GM19397 (cell line): ENCODE measurements around the gene BRAF.
"Not testable (repeated sequence)": the region's sequence is repeated elsewhere in the genome, so short reads cannot be mapped to it uniquely, and the experiment has no call there.

Experiments
- ATAC-seq: cut with Tn5 transposase; IDR thresholded peaks from one replicate; pipeline ENCODE4 v1.9.1; 2021; ENCODE audit warnings: mild to moderate bottlenecking, moderate library complexity; ENCODE audit not compliant: unreplicated experiment

Gene BRAF

DNA sequence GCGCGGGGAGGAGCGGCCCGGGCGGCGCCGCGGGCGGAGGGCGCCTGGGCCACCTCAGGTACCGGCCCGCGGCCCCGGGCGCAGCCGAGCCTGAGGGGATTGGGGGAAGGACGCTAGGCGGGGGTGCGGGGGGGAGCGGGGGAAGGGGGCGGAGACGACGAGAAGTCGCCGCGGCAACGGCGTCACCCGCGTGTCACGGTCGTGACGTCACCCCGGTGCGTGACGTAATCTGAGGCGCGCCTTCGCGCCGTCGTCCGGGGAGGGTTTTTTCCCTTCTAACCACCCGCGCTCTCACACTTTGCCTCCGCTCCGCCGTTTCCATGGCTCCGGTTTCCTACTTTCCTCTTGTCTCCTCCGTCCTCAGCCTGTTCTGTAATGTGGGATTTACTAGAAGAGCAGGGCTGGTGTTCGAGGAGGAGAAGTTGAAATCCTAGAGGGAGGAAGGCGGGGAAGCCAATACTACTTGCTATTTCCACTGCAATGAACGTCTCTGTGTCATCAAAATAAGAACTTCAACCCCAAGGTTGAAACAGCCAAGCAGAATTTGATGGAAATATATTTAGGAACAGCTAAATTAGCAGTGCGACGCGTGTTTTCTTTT is at the start of gene BRAF:
Gene BRAF, minus strand, starts transcription at position 109 of the 601 bp plus-strand sequence. CDS start 226 bp downstream, outside the sequence.
- peak; percentile 40 for ATAC-seq

DNA sequence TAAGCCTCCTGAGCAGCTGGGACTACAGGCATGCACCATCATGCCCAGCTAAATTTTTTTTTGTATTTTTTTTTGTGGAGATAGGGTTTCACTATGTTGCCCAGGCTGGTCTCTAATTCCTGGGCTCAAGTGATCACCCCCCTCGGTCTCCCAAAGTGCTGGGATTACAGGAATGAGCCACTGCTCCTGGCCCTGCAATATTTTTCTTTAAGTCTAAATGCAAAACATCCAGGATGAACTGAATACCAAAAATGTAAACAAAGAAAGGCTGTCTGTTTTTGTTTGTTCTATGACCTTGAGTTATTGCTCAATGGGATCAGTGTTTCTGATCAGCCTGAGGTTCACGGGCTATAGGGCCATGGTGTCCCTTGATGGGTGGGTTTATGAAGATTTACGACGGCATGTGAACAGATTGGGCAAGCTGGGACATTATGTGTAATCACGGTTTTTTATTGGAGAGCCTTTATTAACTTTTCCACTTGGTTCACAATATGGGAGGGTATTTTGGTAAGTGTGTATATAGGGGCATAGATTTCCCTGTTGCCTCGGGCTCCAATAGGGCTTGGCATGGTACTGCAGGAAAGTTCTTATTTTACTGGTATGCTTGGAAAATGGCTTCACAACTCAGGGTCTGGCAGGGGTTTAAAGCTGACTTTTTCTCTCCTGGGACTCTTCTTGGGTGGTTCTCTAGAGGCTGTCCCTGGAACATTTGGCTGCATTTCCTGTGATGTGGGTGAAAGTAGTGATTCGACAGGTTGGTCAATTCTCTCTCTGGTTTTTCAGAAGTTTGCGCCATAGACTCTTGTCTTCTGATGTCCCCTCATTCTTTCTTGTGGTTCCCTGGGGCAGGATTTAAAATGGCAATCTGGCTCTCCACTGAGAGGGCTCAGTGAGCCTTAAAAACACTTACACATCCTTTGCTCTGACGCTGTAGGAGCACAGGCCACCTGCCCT is 48.4 kb upstream of the BRAF start:
- ATAC-seq = no peak

DNA sequence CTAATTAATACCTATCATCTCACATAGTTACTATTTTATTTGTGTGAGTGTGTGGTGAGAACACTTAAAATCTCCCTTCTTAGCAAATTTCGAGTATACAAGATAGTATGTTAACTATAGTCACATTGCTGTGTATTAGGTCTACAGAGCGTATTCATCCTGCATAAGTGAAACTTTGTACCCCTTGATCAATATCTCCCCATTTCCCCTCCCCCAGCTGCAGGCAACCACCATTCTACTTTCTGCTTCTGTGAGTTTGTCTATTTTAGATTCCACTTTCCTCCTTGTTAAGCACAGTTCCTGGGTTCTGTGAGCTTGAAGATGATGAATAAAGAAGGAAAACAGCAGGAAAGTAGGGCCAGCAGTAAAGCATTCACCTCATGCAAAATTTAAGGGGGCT is 47.6 kb upstream of the BRAF start:
- ATAC-seq = no peak

DNA sequence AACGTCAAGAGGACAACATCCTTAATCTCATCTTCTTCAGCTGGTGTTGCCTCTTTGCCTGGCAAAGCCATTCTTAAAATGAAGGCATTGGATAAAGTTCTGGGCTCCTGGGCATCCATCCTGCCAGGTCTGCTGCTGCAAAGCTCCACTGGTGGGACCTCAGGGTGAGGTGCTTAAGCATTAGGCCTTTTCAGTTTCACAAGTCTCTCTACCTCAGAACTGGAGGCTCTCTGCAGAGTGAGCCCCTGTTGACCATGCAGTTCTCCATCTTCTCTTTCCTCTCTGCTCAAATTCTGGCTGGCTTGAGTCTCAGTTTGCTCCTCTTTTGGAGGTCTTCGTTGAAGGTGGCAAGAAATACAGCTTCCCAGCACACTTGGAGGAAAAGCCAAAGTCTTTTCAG is 42.7 kb upstream of the BRAF start:
- ATAC-seq = no peak

DNA sequence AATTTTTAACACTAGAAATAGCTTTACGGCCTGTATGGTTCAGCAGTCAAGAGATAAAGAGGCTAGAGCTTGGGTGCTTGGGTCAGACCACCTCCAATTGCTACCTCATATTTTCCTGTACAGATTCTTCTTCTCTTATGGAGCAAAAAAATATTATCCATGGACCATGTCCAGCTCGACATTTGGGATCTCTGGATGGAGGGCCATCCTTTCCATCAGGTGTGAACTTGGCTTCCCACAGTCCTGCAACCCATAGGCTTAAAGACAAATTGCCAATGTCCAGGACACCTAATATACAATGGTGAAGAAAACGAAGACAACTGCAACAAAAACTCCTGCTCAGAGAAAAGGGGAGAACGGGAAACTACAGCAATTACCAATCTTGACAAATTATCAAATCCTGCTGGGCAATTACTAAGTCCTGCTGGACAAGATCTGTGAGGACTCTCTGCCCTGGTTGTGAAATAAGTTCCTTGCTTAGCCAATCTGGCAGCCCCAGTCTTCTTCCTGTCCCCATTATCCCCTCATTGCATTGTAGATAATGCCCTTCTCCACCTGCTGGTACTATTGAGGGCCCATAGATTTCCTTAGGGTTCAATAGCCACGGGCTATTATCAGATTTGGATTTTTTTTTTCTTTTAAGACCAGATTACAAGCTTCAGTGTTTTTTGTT is 42.0 kb upstream of the BRAF start:
- no peak for ATAC-seq

DNA sequence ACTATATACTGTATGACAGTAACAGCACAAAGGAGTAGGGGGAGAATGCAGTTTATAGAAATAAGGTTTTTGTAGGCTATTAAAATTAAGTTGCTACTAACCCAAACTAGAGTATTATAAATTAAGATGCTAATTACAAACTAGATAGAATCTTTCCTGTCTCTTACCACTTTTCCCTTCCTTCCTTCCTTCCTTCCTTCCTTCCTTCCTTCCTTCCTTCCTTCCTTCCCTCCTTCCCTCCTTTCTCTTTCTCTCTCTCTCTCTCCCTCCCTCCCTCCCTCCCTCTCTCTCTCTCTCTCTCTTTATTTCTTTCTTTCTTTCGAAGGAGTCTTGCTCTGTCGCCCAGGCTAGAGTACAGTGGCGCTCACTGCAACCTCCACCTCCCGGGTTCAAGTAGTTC is 36.4 kb upstream of the BRAF start:
- no peak for ATAC-seq

DNA sequence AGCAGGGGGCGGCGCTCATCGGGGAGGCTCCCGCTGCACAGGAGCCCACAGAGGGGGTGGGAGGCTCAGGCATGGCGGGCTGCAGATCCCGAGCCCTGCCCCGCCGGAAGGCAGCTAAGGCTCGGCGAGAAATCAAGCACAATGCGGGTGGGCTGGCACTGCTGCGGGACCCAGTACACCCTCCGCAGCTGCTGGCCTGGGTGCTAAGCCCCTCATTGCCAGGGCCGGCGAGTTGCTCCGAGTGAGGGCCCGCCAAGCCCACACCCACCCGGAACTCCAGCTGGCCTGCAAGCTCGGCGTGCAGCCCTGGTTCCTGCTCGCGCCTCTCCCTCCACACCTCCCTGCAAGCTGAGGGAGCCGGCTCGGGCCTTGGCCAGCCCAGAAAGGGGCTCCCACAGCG is 32.3 kb upstream of the BRAF start:
- not testable (repeated sequence) for ATAC-seq

DNA sequence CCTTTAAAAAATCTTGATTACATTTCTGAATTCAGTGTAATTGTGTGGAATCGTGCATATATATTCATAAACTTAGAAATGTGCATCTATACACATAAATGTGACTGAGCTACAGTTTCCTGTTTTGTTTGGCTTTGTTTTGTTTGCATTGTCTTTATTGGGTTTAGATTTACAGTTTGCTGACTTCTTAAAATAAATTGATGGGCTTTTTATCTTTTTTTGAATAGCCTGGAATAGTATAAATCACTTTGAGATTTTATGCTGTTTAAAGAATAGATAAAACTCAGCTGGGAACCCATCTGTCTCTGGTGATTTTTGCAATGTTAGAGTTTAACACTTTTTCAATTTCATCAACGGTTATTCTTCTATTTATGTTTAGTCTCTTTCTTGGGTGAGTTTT is 21.2 kb upstream of the BRAF start:
- ATAC-seq = no peak

DNA sequence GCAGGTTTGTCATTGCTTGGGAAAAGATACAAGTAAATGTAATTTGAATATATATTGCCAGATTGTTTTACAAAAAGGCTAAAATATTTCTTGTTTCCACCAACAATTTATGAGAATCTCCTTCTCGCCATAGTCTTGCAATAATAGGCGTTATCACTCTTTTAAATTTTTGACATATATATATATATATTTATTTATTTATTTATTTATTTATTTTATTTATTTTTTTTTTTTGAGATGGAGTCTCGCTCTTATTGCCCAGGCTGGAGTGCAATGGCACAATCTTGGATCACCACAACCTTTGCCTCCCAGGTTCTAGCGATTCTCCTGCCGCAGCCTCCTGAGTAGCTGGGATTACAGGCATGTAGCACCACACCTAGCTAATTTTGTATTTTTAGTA is 17.5 kb upstream of the BRAF start:
- ATAC-seq = not testable (repeated sequence)

DNA sequence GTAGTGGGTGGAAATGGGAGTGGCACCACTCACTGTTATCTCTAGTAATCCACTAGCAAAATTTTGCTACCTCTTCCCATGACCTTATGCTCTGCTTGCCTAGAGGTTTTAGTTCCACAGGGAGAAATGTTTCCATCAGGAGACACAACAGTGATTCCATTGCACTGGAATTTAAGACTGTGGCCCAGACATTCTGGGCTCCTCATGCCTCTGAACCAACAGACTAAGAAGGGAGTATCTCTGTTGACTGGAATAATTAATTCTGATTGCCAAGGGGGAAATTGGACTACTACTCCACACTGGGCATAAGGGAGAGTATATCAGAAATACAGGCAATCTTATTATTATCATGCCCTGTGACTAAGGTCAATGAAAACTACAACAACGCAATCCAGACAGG is 16.2 kb upstream of the BRAF start:
- no peak for ATAC-seq

DNA sequence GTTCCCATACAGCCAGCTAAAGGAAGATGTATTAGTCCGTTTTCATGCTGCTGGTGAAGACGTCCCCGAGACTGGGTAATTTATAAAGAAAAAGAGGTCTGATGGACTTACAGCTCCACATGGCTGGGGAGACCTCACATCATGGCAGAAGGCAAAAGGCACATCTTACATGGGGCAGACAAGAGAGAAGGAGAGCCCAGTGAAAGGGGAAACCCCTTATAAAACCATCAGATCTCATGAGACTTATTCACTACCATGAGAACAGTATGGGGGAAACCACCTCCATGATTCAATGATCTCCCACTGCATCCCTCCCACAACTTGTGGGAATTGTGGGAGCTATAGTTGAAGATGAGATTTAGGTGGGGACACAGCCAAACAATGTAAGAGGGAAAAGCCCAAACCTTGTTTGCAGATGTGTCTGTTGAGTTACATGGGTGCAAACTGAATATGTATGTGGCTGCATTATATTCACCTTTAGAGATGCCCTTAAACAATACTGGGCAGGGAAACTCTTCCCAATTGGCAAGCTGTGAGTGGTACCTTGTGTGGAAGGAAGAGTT is 13.1 kb upstream of the BRAF start:
- no peak for ATAC-seq

DNA sequence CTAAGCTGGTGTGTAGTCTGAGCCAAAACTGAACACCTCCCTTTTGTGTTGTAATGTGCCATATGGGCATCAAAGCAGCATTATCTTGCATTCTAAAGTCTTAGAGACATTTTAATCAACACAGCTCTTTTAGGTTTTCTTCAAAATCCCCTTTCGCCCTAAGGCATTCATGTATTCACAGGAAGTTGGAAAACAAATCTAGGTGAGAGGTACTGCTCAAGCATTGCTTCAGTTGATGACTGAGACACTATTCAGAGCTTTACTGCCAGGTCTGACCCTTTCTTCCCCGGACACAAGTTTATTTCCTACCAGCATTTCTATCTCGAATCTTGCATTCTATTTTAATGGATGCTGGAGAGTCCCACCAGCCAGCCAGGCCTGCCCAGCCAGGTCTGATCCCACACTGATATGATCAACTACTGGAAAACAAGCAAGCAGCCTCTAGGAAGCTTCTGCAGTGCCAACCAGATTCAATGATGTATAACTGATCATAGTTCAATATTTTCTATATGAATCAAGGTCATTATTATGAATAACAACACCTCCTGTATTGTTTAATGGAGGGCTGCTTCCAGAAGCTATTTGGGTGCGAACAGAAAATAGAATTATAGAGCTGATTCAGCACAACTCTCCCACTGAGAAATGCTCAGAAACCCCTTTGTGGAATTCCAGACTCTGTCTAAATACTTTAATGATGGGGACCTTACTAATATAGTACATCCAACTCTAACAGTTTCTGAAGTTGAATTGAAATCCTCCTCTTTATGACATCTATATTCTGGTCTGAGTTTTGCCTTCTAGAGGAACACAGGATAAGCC is 4.0 kb upstream of the BRAF start:
- ATAC-seq = no peak

DNA sequence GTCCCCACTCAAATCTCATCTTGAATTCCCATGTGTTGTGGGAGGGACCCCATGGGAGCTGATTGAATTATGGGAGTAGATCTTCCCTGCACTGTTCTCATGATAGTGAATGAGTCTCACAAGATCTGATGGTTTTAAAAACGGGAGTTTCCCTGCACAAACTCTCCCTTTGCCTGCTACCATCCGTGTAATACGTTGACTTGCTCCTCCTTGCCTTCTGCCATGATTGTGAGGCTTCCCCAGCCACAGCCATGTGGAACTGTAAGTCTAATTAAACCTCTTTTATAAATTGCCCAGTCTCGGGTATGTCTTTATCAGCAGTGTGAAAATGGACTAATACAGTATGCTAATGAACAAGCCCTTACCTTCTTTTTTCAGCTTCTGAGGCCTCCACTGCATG is 3.2 kb upstream of the BRAF start:
- ATAC-seq = not testable (repeated sequence)

DNA sequence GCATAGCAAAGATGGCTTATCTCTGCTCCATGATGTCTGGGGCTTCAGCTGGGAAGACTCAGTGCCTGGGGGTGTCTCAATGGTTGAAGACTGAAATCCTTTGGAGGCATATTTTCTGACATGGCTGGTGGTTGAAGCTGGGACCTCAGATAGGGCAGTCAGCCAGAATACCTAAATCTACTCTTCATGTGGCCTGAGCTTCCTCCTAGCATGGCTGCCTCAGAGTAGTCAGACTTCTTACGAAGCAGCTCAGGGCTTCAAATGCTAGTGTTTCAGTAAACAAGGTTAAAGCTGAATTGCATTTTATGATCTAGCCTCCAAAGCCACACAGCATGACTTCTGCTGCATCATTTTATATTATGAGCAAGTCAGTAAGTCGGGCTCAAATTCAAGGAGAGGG is 2.6 kb upstream of the BRAF start:
- ATAC-seq = no peak

DNA sequence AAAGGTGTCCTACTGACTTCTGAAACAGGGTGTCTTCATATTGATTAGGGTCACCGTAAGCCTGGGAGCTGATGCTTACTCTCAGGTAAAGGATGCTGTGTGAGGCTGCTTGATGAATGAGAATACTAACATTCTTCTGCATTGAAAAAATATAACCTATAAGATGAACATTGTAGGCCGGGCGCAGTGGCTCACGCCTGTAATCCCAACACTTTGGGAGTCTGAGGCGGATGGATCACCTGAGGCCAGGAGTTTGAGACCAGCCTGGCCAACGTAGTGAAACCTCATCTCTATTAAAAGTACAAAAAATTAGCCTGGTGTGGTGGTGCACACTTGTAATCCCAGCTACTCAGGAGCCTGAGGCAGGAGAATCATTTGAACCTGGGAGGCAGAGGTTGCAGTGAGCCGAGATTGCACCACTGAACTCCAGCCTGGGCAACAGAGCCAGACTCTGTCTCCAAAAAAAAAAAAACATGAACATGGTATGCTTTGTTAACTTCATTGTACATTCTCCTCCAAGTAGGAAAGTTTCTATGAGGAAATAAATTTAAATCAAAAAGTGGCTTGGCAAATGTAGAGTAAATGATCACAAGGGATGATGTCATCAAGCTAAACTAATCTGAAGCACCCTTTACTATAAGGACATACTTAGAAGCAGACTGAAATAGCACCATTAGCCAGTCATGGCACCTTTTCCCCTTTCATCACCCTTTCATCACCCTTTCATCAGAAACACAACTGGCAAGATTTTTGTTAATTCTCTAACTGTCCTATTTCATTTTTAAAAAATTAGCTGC is 1.5 kb upstream of the BRAF start:
- no peak for ATAC-seq

DNA sequence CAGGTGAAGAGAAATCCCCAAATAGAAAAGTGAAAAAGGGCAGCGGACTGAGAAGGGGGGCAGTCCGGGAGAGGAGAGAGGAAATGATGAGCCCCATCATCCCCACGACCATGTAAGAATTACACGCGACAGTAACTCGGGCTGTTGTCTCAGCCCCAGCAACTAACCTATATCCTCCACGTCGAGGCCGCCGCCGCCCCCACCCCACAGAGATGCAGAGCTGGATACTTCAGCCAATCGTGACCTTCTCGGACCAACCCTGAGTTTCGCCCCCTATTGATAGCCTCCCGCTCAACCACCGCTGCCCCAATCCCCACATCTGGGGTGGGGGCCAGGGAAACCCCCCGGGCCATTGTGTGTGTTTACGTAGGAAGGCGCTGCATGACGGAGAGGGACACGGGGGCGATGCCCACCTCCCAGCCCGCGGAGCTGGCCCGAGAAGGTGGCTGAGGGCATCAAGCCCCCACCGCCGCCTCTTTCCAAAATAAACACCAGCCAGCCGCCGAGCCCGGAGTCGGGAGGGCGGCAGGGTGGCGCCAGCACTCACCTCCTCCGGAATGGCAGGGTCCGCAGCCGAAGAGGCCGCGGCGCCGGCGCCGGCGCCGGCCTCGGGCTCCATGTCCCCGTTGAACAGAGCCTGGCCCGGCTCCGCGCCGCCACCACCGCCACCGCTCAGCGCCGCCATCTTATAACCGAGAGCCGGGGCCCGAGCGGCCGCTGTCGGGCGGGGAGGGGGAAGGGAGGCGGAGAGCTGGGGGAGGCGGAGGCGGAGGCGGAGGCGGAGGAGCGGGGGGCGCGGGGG is 509 bp downstream of the BRAF start:
- peak; percentile 85 for ATAC-seq

DNA sequence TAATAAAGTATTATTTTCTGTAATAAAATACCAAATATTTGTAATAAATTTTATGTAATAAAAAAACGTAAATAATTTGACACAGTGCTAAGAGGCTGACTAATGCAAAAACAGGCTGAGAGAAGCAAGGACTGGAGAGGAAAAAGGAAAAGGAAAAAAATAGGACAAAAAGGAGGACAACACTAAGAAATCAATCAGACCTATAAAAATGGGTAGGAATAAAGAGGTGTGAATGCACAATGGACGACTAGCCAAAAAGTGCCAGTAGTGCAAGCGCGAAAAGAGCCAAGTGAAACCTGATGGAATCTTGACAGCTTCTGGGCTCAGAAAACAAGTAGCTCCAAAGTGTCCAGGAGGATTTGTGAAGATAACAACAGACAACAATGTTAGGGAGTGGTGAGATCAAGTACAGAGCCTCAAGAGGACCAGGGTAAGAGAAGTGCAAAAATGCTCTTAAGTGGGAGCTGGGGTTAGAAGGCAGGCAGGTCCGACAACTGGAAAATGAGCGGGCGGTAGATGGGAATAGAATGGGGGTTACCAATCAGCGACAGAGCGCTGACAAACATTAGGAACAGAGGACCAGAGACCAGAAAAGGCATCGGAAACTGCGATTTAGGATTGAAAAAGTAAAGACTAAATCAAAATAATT is 1.2 kb downstream of the BRAF start:
- ATAC-seq = peak; percentile 5

DNA sequence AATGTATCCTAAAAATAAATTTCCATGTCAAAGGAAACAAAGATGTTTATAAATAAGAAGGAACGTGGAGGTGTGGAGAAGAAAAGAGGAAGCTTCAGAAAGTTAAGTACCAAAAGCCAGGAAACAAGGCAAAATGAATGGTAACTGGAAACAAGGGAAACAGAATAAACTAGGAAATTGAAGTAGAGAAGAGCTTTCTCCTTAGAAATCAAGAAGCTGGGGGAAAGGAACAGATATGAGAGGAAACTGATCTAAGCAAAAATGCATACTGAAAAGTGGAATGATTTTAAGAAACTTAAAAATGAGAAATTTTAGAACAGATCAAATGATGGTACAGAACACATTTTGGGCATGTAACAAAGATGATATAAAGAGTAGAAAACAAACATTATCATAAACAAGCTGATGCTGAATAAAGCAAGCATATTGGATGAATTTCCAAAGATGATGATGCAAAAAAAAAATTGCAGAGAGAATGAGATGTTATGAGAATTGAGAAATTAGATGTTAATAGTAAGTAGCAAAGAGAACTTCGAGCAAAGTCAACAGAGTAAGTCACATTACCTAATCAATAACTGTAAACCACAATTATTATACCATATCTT is 1.9 kb downstream of the BRAF start:
- ATAC-seq = no peak
